Measurements from ENCODE around the gene MAN1B1.

Gene MAN1B1

DNA sequence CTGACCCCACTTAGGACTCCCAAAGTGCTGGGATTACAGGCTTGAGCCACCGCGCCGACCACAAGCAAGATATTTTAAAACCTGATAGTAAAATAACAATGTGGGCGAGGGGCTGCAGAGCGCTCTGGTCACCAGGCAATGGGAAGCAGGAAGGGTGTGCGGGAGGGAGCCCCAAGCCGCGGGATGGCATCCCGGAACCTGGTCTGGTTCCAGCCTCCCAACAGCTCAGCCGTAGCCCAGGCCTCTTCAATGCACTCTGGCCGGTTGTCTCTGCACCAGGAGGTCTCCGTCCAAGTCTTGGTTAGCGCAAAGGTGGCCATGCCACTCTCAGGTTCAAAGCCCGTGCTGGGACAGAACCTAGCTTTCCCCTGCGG, 10.2 kb upstream of the MAN1B1 start:
- TF ChIP-seq, protein P1, sequence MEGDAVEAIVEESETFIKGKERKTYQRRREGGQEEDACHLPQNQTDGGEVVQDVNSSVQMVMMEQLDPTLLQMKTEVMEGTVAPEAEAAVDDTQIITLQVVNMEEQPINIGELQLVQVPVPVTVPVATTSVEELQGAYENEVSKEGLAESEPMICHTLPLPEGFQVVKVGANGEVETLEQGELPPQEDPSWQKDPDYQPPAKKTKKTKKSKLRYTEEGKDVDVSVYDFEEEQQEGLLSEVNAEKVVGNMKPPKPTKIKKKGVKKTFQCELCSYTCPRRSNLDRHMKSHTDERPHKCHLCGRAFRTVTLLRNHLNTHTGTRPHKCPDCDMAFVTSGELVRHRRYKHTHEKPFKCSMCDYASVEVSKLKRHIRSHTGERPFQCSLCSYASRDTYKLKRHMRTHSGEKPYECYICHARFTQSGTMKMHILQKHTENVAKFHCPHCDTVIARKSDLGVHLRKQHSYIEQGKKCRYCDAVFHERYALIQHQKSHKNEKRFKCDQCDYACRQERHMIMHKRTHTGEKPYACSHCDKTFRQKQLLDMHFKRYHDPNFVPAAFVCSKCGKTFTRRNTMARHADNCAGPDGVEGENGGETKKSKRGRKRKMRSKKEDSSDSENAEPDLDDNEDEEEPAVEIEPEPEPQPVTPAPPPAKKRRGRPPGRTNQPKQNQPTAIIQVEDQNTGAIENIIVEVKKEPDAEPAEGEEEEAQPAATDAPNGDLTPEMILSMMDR (IDR thresholded peaks at IDR 0.05; ENCODE audit: control insufficient read depth, extremely low read depth, insufficient read depth), result no peak
- DNase-seq (ENCODE audit: low read depth), result no peak
- H3K4me3 ChIP-seq (ENCODE audit: low read depth, low read length), result peak overlapping the region; percentile 28; the same call in 1 of the 2 replicates

DNA sequence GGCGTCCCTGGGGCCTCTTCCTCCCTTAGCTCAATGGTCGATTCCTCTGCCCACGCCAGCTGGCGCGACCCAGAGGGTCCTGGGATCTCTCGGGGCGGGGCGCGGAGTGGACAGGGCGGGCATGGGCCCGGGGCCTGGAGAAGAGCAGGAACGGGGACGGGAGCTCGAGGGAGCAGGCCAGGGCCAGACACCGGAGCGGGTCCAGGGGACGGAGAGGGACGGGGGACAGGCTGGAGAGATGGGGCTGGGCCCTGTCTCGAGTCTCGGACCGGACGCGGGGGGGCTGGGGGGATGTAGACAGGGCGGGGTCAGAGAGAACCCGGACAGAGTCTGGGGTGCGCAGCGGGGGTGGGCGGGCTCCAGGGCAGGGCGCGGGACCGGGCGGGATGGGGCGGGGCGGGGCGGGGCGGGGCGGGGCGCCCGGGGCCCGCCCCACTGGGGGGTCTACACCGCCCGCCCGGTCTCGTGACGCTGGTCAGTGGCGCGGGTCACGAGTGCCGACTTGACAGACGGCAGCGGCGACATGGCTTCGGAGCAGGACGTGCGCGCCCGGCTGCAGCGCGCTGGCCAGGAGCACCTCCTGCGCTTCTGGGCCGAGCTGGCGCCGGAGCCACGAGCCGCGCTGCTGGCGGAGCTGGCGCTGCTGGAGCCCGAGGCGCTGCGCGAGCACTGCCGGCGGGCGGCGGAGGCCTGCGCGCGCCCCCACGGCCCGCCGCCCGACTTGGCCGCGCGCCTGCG, 9.6 kb upstream of the MAN1B1 start, which contains the start of gene UAP1L1:
Gene UAP1L1, plus strand, starts transcription at position 508 of the 738 bp plus-strand sequence. Its CDS starts 16 bp downstream, at position 524.
- DNase-seq (ENCODE audit: low read depth), result no peak
- TF ChIP-seq, protein P1 (IDR thresholded peaks at IDR 0.05; ENCODE audit: control insufficient read depth, extremely low read depth, insufficient read depth), result no peak
- peak within 1 kb of the TSS; percentile 69 for H3K4me3 ChIP-seq (ENCODE audit: low read depth, low read length)

DNA sequence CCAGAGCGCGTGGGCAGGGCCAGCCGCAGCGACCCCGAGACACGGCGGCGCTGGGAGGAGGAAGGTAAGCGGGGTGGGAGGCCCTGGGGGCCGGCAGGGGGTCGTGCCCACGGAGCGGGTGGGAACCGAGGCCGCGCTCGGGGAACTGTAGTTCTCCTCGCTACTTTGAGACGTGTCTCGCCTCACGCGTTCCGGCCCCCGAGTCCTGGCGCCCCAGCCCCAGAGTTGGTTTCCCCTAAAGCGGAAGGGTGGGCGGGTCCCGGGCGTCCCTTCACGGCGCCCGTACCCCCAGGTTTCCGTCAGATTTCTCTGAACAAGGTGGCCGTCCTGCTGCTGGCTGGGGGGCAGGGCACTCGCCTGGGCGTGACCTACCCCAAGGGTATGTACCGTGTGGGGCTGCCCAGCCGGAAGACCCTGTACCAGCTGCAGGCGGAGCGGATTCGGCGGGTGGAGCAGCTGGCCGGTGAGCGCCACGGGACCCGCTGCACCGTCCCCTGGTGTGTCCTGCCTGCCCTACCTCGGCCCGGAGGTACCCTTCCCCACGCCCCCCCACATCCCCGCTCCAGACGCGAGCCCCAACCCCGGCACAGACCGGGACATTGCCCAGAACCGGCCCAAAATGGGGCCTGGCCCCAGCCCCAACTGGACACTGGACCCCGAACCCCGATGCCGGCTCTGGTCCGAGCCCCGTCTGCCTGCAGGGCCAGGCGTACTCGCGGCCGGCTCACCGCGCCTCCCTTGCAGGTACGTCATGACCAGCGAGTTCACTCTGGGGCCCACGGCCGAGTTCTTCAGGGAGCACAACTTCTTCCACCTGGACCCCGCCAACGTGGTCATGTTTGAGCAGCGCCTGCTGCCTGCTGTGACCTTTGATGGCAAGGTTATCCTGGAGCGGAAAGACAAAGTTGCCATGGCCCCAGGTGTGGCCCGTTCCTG, 8.8 kb upstream of the MAN1B1 start:
- DNase-seq (ENCODE audit: low read depth), result no peak
- TF ChIP-seq, protein P1 (IDR thresholded peaks at IDR 0.05; ENCODE audit: control insufficient read depth, extremely low read depth, insufficient read depth), result no peak
- H3K4me3 ChIP-seq (ENCODE audit: low read depth, low read length), result peak overlapping the region; percentile 69

DNA sequence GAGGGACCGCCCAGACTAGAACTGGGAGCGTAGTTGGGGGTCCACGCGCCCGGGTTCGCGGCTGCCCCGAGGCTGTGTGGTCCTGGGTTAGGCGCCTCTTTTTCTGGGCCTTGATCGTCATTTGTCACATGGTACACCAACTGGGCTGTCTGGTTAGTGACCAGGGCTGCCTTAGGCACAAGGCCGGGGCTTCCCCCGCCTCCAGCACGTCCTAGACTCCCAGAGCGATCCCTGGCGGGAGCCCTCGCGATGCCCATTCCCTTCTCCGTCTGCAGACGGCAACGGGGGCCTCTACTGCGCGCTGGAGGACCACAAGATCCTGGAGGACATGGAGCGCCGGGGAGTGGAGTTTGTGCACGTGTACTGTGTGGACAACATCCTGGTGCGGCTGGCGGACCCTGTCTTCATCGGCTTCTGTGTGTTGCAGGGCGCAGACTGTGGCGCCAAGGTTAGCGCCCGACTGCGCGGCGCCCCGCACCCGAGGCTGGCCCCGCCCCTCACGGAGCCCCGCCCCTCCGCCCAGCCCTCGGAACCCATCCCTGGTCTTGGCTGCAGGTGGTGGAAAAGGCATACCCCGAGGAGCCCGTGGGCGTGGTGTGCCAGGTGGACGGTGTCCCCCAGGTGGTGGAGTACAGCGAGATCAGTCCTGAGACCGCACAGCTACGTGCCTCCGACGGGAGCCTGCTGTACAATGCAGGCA, 7.9 kb upstream of the MAN1B1 start:
- H3K4me3 ChIP-seq (ENCODE audit: low read depth, low read length), result no peak overlapping the region
- TF ChIP-seq, protein P1 (IDR thresholded peaks at IDR 0.05; ENCODE audit: control insufficient read depth, extremely low read depth, insufficient read depth), result no peak
- DNase-seq (ENCODE audit: low read depth), result no peak

DNA sequence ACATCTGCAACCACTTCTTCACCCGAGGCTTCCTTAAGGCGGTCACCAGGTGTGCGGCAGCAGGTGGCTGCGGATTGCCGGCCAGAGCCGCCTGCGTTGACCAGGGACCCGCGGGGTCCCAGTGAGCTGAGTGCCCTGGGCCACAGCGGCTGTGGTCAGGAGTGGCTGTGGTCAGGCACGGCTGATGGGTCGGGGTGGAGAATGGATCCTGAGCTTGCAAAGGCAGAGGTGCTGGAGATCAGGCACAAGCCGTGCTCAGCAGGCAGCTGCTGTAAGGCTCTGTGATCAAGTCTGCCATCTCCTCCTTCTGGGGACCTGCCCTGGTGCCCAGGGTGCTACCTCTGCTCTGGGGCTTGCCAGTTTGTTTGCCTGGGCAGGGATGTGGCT, 7.4 kb upstream of the MAN1B1 start:
- TF ChIP-seq, protein P1 (IDR thresholded peaks at IDR 0.05; ENCODE audit: control insufficient read depth, extremely low read depth, insufficient read depth), result no peak
- no peak for DNase-seq (ENCODE audit: low read depth)
- no peak overlapping the region for H3K4me3 ChIP-seq (ENCODE audit: low read depth, low read length)

DNA sequence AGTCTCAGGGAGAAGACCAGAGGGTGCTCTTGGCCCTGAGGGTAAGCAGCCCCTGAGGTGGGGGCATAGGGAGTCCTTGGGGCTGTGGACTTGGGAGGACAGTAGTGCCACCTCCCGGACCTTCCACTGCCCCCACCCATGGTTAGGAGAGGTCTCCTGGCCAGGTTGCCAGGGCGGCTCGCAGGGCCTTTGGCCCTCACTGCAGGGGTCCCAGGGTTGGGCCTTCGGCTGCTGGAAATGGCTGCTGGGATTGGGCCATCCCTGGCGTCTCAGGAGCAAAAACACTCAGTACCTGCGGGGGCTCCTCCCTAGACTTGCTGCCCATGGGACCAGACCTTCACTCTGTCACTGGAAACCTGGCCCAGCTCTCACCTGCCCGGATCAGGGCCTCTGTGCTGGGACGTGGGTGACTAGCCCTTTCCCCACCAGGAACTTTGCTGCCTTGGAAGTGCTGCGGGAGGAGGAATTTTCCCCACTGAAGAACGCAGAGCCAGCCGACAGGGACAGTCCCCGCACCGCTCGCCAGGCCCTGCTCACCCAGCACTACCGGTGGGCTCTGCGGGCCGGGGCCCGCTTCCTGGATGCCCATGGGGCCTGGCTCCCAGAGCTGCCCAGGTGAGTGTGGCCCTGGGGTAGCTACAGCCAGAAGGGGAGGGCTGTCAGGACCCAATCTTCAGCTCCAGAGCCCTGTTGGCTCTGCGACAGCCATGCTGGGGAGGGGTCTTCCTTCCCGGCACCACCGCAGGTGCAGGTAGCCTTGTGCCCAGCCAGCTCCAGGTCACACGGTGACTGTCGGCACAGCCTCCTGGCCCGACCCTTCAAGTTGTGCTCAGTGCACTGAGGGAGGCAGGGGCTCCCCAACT, 6.3 kb upstream of the MAN1B1 start:
- no peak overlapping the region for H3K4me3 ChIP-seq (ENCODE audit: low read depth, low read length)
- TF ChIP-seq, protein P1 (IDR thresholded peaks at IDR 0.05; ENCODE audit: control insufficient read depth, extremely low read depth, insufficient read depth), result no peak
- no peak for DNase-seq (ENCODE audit: low read depth)
